Suppressor macrophage (primary cell): ENCODE measurements around the gene MAMDC4.
"Not testable (repeated sequence)": the region's sequence is repeated elsewhere in the genome, so short reads cannot be mapped to it uniquely, and the experiment has no call there.

Experiments used
- DNase-seq, 4 experiments: peaks; one replicate each; pipeline ENCODE4 v3.0.0-alpha.2; 2020 to 2022

MAMDC4 gene

GRCh38 chr9:136862849-136863622, 10.9 kb downstream of the MAMDC4 start:
- DNase-seq, result no peak

GRCh38 chr9:136863623-136864273, 11.6 kb downstream of the MAMDC4 start:
- DNase-seq, result no peak

- no peak for DNase-seq
Observed at GRCh38 chr9:136865041-136865767, 13.1 kb downstream of the MAMDC4 start.

- peak in 1 of 4 experiments; percentile 39 for DNase-seq
Observed at GRCh38 chr9:136865768-136866103, 13.6 kb downstream of the MAMDC4 start.

GRCh38 chr9:136866898-136867421, 14.8 kb downstream of the MAMDC4 start:
- not testable (repeated sequence) for DNase-seq

- no peak for DNase-seq
Observed at GRCh38 chr9:136867480-136867879, 15.3 kb downstream of the MAMDC4 start.

GRCh38 chr9:136867917-136868316, 15.8 kb downstream of the MAMDC4 start:
- DNase-seq, result no peak

- no peak for DNase-seq
Observed at GRCh38 chr9:136868644-136869043, 16.5 kb downstream of the MAMDC4 start.

GRCh38 chr9:136869611-136870010, 17.5 kb downstream of the MAMDC4 start:
- DNase-seq, result not testable (repeated sequence)

GRCh38 chr9:136875155-136875554, 23.0 kb downstream of the MAMDC4 start:
- DNase-seq, result no peak

GRCh38 chr9:136876476-136876875, 24.3 kb downstream of the MAMDC4 start:
- no peak for DNase-seq

GRCh38 chr9:136880651-136881050, 28.5 kb downstream of the MAMDC4 start:
- no peak for DNase-seq

- DNase-seq, result peak; percentile 23 to 75 (median 60)
Observed at GRCh38 chr9:136881691-136882108, 29.6 kb downstream of the MAMDC4 start.

GRCh38 chr9:136882109-136882946, 30.2 kb downstream of the MAMDC4 start:
- peak; percentile 82 to 92 (median 88) for DNase-seq

- not testable (repeated sequence) for DNase-seq
Observed at GRCh38 chr9:136882947-136883283, 30.8 kb downstream of the MAMDC4 start.

GRCh38 chr9:136883670-136884069, 31.5 kb downstream of the MAMDC4 start:
- DNase-seq, result not testable (repeated sequence)

GRCh38 chr9:136885950-136886578, 33.9 kb downstream of the MAMDC4 start, which contains the start of gene TRAF2:
Gene TRAF2 (plus strand): TSS chr9:136886516. CDS start chr9:136898741, 12,225 bp downstream.
- peak; percentile 99 to 100 (median 100) for DNase-seq

GRCh38 chr9:136886610-136887597, 34.8 kb downstream of the MAMDC4 start:
- peak in 3 of 4 experiments; percentile 23 to 39 (median 24) for DNase-seq

- DNase-seq, result no peak
Observed at GRCh38 chr9:136888454-136888853, 36.3 kb downstream of the MAMDC4 start.

- no peak for DNase-seq
Observed at GRCh38 chr9:136889858-136890257, 37.7 kb downstream of the MAMDC4 start.
